ENCODE data around the gene SULT2B1.

Gene SULT2B1

DNA sequence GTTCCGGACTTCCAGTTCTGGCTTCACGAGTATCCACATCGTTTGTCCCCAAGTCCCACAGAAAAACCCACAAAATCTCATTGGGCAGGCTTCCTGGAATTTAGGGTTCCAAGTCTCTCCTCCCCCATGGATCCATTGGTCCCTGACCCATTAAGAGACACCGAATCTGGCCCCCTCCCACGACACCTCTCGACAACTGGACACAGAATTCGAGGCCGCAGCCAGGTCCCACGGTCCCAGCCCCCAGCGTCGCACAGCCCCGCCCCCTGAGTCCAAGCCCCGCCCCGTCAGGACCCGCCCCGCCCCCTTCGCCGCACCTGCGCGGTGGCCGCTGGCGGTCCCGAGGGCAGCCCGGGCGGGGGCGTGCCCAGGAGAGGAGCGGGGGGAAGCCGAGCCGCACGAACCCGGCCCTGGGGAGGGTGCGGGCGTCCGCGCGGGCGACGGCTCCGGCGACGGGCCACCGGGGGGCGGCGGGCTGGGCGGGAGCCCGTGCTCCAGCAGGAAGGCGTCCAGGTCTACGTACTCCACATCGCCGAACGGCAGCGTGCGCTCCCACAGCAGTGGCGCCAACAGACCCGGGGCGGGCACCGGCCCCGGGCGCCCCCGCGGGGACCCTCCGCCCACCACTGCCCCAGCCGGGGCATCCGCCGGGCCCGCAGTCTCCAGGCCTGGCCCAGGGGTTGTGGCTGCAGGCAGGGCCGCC, 83.4 kb downstream of the SULT2B1 start:
- DNase-seq = peak; percentile 43

- no peak for DNase-seq
These were observed 84.2 kb downstream of the SULT2B1 start for GRCh38 chr19:48635966-48636858.

- no peak for DNase-seq
These were observed 85.0 kb downstream of the SULT2B1 start, which contains the start of gene DBP for GRCh38 chr19:48636859-48637448. Gene DBP (minus strand): TSS chr19:48637379. CDS start chr19:48636994, 385 bp downstream.

DNA sequence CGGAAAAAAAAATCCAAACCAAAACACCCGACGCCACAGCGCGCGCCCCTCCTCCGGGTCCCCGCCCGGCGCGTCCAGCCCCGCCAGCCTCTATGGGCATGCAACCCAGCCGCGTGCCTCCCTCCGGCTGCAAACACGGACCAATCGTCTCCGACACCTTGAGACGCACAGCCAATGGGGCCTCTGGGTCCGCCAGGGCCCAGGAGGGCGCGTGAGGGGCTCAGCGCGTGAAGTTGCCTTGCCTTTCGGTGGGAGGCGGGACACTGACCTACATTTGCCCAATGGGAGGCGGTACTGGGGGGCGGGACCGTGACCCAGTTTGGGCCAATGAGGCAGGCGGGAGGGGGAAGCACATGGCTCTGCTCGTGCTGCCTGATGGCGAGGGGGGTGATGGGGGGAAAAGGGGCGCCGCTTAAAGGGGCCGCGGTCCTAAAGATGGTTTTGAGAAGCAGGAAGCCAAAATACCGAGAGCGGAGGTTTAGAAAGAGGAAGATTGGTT, 85.5 kb downstream of the SULT2B1 start:
- DNase-seq = peak; percentile 99

- DNase-seq = peak; percentile 94
These were observed 86.2 kb downstream of the SULT2B1 start for GRCh38 chr19:48637948-48638830.

- DNase-seq = no peak
These were observed 86.9 kb downstream of the SULT2B1 start for GRCh38 chr19:48638831-48639381.

- no peak for DNase-seq
These were observed 87.8 kb downstream of the SULT2B1 start for GRCh38 chr19:48639483-48640375.

GRCh38 chr19:48641850-48642249, 89.9 kb downstream of the SULT2B1 start:
- DNase-seq = no peak

- DNase-seq = no peak
These were observed 90.9 kb downstream of the SULT2B1 start for GRCh38 chr19:48642862-48643261.

DNA sequence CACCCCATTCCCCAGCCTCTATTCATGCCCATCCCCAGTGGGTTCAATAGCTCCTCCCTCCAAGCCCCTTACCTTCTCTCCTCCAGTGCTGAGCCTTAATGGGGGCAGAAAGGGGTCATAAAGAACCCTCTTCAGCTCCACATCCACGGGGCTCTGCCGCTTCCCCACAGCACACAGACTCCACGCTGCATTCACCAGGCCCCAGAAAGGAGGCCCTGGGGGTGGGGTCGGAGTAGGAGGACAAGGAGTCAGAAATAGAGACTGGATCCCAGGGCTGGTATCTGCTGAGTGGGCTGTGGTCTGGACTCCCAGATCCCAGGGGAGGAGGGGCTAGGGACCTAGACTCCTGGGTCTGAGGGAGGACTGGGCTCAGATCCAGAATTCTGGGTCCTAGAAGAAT, 92.4 kb downstream of the SULT2B1 start:
- DNase-seq = no peak

GRCh38 chr19:48644839-48645619, 93.1 kb downstream of the SULT2B1 start:
- peak; percentile 57 for DNase-seq

DNA sequence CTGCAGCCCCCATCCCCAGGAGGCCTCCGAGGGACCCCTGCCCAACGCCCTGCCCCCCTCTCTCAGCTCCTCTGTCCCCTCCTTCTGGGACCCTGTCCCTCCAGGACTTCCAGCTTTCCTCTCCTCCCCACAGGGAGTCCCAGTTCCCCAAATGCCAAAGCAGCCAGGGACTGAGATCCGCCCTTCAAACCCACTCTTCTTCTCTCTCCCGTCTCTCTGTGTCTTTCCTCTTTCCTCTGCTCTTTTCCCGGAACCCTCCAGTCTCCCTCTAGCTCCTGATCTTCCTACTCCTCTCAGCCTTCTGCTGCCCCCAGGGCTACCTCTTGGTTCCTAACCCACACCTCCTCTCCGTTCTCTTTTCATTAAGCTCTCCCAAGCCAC, 93.6 kb downstream of the SULT2B1 start:
- DNase-seq = no peak

- DNase-seq = no peak
These were observed 94.2 kb downstream of the SULT2B1 start, which contains the start of gene CA11 for GRCh38 chr19:48646001-48646721. Gene CA11 (minus strand): TSS chr19:48646187. CDS start chr19:48645632, 555 bp downstream.

DNA sequence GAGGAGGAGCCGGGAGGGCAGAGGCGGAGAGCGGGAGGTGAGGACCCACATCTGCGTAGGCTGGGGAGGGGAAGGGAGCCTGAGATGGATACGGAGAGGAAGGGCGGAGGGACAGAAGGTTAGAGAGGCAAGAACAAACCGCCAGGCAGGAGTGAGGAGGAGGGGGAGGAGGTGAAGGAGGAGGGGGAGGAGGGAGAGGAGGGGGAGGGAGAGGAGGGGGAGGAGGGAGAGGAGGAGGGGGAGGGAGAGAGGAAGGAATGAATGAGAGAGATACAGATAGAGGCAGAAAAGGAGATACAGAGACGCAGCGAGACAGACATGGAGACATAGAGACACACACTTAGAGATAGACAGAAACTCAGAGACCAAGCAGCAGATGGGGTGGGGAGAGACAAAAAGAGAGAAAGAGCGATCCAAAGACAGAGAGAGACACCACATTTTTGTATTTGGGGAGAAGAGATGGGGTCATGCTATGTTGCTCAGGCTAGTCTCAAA, 94.8 kb downstream of the SULT2B1 start:
- peak; percentile 79 for DNase-seq

- DNase-seq = no peak
These were observed 96.2 kb downstream of the SULT2B1 start for GRCh38 chr19:48648134-48648533.
